ENCODE measurements around the gene JUND.

GRCh38 chr19:18253130-18253529 is 28.3 kb downstream of the JUND start:
- TF ChIP-seq EP300 (IDR thresholded peaks at IDR 0.05): no peak
- TF ChIP-seq CTCF (IDR thresholded peaks at IDR 0.05): no peak
- no peak for TF ChIP-seq POLR2A (IDR thresholded peaks at IDR 0.05)
